ENCODE results near the gene ZNF700.
A peak's percentile ranks its signal among the peaks of the same experiment; 100 is the strongest.
"Not testable (repeated sequence)": the region's sequence is repeated elsewhere in the genome, so short reads cannot be mapped to it uniquely, and the experiment has no call there.

The ZNF700 gene

DNA sequence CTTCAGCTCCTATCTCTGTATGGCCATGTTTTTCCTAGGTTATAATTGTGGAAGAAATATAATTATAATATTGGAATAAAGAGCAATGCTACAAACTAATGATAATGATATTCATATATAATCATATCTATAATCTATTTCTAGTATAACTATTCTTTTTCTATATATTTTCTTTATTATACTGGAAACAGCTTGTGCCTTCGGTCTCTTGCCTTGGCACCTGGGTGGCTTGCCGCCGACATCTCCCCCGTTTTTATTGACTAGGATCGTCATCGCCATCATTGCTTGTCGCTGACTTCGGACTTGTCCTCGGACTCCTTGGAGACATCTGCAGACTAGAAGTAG, 64.2 kb downstream of the ZNF700 start:
- Histone ChIP-seq H3K27me3 (ENCODE audit: insufficient read depth, low read length) (no peaks in the 10 kb centered on the region), H3K27ac (ENCODE audit: low read depth, low read length) (no peak overlapping the region), H2AFZ (ENCODE audit: low read length, unreplicated experiment) (no peak overlapping the region), H3K36me3 (ENCODE audit: insufficient read depth, low read length) (no peaks in the 10 kb centered on the region), H3K4me3 (ENCODE audit: low read depth, low read length) (peak overlapping the region; percentile 97), H3K79me2 (ENCODE audit: control insufficient read depth, insufficient read depth, low read length, unreplicated experiment) (peaks cover 26% of the 10 kb centered on the region), H3K4me1 (ENCODE audit: control insufficient read depth, insufficient read depth, low read length, unreplicated experiment) (peaks cover 14% of the 10 kb centered on the region)

DNA sequence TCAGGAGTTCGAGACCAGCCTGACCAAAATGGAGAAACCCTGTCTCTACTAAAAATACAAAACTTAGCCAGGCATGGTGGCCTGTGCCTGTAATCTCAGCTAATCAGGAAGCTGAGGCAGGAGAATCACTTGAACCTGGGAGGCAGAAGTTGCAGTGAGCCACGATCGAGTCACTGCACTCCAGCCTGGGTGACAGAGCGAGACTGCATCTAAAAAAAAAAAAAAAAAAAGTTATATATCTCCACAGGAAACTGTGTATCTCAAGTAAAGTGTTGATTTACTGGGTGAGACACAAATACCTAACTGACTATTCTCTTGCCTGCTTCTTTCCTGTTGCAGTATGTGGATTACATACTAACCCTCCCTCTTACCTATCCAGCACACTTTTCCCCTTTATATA, 67.0 kb downstream of the ZNF700 start:
- Histone ChIP-seq H3K27ac (ENCODE audit: low read depth, low read length) (peak overlapping the region; percentile 23; the same call in 1 of the 2 replicates), H3K4me1 (ENCODE audit: control insufficient read depth, insufficient read depth, low read length, unreplicated experiment) (peaks cover 22% of the 10 kb centered on the region), H3K79me2 (ENCODE audit: control insufficient read depth, insufficient read depth, low read length, unreplicated experiment) (peaks cover 29% of the 10 kb centered on the region), H2AFZ (ENCODE audit: low read length, unreplicated experiment) (peak overlapping the region; percentile 50)
- not testable (repeated sequence) for H3K36me3 ChIP-seq (ENCODE audit: insufficient read depth, low read length); H3K27me3 ChIP-seq (ENCODE audit: insufficient read depth, low read length); H3K4me3 ChIP-seq (ENCODE audit: low read depth, low read length)

DNA sequence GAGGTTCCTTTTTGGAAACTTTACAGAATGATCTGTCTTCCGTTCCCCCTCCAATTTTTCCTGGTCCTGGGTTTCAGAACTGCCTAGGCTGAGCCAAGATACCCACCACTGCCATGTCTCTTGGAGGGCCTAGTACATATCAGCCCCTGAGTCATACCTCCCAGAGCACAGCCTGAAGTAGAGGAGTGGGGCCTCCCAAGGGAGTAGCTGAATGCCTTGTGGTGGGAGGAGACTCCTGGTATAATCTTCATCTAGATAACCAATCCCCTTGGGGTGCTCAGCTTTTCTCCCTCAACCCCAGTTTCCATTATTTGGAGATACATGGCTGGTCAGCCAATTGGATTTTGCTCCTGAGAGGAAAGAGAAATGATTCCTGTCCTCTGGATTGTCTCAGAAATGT, 70.3 kb downstream of the ZNF700 start:
- H3K27me3 ChIP-seq (ENCODE audit: insufficient read depth, low read length): no peaks in the 10 kb centered on the region
- H3K36me3 ChIP-seq (ENCODE audit: insufficient read depth, low read length): peaks cover 3% of the 10 kb centered on the region; the same call in 1 of the 2 replicates
- H3K27ac ChIP-seq (ENCODE audit: low read depth, low read length): peak overlapping the region; percentile 20
- H2AFZ ChIP-seq (ENCODE audit: low read length, unreplicated experiment): no peak overlapping the region
- peaks cover 35% of the 10 kb centered on the region for H3K79me2 ChIP-seq (ENCODE audit: control insufficient read depth, insufficient read depth, low read length, unreplicated experiment)
- H3K4me1 ChIP-seq (ENCODE audit: control insufficient read depth, insufficient read depth, low read length, unreplicated experiment): peaks cover 24% of the 10 kb centered on the region
- H3K4me3 ChIP-seq (ENCODE audit: low read depth, low read length): no peak overlapping the region
